Endometrial microvascular endothelial cells (primary cell): ENCODE results near the gene CWC27. TPM values are rescaled to one million over a fixed set of nuclear protein-coding genes. Genes with fewer than 3 reads are reported as not detected.

Experiments
- in situ Hi-C: cut with HindIII; loops from 2 replicates; pipeline ENCODE4 v1.10.0; 2017; ENCODE audit warnings: low sequenced_read_pairs, low pct_unique_long_range_greater_than_20kb; ENCODE audit errors: inconsistent ontology term
- total RNA-seq: library from RNA; depleted of rRNA; stranded (reverse); fragments of >200 nt; gene quantifications from one replicate; pipeline ENCODE4 v1.2.3, GENCODE V29; 2015; ENCODE audit errors: inconsistent ontology term

Gene CWC27
- total RNA-seq, 1 donor from 2014 or later: 12.4 TPM

DNA sequence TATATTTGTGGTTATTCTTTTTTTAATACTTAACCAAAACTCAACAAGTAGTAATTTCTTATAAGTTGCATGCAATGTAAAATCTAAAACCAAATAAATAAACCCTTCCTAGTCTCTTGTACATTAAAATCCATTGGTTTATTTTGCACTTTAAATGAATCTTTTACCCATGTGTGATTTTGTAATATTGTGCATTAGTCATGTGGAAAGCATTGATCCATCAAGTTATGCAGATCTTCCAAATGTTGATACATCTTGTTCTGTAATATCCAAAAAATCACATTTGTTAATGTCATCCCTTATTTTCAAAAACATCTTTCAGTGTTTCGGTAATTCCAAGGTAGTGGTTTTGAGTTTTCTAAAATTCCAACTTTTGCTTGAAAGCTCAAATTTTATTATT is 63.3 kb downstream of the CWC27 start:
- in situ Hi-C loops: no loop called here

- in situ Hi-C loops: no loop called here
Observed at GRCh38 chr5:64834037-64834436, 65.3 kb downstream of the CWC27 start.

- in situ Hi-C loops: no loop called here
Observed at GRCh38 chr5:64834611-64835010, 65.9 kb downstream of the CWC27 start.

DNA sequence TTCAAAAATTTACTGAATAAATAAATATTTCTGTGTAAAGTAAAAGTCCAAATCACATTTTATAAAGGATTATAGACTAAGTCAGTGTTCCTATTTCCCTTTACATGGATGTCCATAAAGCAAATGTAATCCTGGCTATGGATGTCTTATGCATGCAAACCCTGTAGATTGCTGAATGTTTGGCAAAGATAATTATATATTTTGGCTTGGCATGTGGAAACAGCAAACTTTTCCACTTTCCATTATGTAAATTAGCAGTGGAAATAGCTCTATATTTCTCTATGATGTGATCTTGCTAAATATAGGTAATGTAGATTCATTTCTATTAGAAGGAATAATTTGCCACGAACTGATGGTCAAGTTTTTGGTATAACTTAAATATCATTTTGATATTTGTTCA is 66.5 kb downstream of the CWC27 start:
- in situ Hi-C loops: no loop called here

DNA sequence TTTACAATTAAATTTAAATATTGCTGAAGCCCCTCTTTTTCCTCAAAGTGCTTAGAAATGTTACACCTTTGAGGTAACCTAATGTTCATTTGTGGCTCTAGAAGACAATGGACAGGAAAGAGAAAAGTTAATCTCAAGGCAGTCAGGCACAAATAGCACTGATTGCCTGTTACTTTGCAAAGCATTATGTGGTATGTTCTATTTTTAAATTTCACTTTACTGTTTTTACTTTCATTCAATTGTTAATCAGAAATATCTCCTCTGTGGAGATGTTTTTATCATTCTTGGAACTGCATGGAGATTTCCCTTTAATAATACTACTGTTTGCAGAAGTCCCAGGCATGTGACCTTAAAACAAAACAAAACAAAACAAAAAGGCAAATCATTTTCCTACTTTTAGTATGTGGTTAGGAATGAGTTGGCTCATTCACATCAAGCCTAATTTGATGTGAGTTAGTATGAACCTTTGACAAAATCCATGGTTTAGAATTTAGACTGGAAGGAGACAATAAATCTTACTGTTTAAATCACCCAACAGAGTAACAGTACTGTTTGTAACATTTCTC is 67.5 kb downstream of the CWC27 start:
- in situ Hi-C loops: no loop called here

DNA sequence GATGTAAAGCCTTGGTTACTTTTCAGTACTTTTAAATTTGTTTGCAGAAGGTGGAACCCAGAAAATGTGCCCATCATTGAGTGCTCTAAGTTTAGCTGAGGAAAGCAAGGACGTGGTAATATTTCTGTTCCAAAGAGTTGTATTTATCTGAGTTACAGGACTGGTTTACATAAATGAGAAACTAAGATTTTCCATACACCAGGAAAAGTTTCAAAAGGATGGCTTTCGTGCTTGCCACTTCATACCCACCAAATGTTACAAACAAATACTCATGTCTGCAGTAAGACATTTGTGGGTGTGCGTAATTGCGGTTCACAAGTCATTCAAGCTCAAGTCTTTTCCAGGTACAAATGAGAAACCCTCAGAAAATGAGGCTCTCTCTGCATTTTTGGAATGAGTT is 68.1 kb downstream of the CWC27 start:
- in situ Hi-C loops: no loop called here

- in situ Hi-C loops: no loop called here
Observed at GRCh38 chr5:64838376-64838775, 69.6 kb downstream of the CWC27 start.

DNA sequence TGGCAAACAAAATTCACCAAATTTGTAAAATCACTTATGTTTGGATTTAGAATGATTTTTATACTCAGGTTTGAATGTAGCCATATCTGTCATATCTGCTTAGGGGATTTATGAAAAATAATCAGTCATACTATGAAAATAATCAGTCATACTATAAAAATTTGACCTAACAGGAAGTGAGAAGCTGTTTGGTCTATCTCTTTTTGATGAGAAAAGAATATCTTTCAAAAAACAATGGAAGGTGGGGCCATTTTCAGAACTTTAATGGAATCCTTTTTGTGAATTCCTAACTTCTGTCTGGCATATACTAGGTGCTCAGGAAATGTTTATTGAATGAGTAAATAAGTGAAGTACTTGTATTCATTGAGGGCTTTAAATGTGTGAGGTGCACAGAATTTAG is 70.1 kb downstream of the CWC27 start:
- in situ Hi-C loops: no loop called here

- in situ Hi-C loops: no loop called here
Observed at GRCh38 chr5:64839936-64840335, 71.2 kb downstream of the CWC27 start.

- in situ Hi-C loops: no loop called here
Observed at GRCh38 chr5:64840958-64841357, 72.2 kb downstream of the CWC27 start.

GRCh38 chr5:64853777-64854176 is 85.0 kb downstream of the CWC27 start:
- in situ Hi-C loops: no loop called here

GRCh38 chr5:64854855-64855254 is 86.1 kb downstream of the CWC27 start:
- in situ Hi-C loops: no loop called here

- in situ Hi-C loops: no loop called here
Observed at GRCh38 chr5:64859881-64860280, 91.2 kb downstream of the CWC27 start.

- in situ Hi-C loops: no loop called here
Observed at GRCh38 chr5:64861281-64861680, 92.6 kb downstream of the CWC27 start.

- in situ Hi-C loops: no loop called here
Observed at GRCh38 chr5:64864171-64864570, 95.4 kb downstream of the CWC27 start.

DNA sequence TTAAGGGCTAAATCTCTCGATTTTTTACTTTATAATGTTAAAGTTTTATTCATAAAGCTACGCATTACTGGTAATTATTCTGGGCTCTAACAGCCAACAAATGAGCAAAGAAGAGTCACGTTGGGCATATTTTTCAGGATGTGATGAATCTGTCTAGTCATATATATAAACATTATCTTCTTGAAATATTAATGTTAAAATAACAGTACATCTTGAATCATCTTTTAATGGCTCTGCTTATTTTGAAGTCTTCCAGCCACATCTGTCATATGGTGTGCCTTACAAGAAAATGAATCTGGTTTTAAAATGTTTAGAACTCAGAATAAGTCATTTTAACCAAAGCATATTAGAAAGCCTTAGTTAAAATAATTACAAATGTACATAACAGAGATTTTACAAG is 96.9 kb downstream of the CWC27 start:
- in situ Hi-C loops: no loop called here

DNA sequence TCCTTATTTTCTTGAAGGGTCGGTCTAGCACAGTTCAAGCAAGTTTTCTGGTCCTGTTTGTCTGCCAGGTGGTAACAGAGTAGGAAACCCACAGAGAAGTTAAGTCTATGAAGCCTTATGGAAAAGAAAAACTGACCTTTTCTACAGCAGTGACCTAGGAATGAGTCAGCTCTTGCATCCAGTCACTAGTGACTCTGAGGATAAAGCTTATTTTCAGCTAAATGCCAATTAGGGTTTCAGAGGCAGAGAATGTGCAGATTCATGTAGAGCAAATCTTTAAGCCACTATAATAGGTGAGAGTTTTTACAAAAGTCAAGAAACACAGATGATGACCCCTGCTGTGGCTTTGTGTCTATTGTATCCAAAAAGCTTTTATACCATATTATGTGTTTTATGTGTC is 100.7 kb downstream of the CWC27 start:
- in situ Hi-C loops: no loop called here

DNA sequence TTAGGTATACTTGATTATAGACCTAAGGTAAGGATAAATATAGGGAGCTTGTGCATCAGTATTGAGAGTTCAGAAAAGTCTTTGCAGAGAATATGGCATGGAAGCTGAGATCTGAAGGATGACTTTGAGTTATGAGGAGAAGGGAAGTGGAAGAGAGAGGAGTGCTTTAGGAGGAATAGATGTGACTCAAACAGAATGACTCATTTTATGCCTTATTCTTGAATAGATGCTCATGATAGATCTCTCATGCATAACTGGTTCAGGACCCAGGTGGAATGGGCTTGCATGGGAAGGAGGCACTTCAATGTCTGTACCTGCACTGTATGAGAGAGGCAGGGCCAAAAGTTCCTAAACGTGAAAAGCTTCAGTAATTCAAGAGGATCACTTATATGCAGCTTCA is 103.3 kb downstream of the CWC27 start:
- in situ Hi-C loops: no loop called here

DNA sequence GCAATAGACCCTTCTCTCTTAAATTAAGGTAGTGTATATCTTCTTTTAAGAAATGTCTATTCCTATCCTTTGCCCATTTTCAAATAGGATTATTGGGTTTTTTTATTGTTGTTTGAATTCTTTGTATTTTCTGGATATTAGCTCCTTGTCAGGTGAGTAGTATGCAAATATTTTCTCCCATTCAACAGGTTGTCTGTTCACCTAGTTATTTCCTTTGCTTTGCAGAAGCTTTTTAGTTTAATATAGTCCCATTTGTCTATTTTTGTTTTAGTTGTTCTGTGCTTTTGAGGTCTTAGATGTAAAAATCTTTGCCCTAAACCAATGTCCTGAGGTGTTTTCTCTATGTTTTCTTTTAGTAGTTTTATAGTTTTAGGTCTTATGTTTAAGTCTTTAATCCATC is 104.7 kb downstream of the CWC27 start:
- in situ Hi-C loops: no loop called here

DNA sequence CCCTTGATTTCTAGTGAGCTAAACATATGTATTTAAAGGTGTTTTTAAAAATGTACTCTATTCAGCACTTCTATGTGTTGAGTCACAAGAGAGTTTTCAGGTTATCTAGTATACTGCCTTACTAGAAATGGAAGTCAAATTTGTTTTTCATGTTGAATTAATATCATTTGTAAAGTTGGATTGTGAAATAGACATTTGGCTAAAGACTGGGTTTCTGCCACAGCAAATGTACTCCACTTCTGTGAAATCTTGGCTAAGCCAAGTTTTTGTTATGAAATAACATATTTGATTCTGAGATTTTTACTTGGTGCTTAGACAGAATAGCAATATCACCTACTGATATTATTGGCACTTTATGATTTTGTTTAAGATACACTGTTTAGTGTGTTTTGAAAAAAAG is 106.0 kb downstream of the CWC27 start:
- in situ Hi-C loops: no loop called here

DNA sequence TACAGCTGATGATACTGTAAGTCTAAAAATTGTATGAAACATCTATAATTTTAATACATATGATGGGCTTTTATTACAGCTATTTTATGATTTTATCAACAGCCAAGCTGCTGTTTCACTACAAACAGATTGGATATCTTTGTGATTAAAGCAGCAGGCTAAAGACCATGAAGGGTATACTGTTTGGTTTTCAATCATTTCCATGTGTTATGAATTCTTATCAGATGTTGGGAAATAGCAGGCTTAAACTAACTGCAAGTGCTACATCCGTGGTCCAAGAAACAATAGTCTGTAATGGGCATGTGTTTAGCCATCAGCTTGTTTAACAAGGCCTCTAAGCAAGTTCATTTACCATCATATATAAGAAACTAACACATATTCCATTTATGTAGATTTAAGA is 107.5 kb downstream of the CWC27 start:
- in situ Hi-C loops: no loop called here

- in situ Hi-C loops: no loop called here
Observed at GRCh38 chr5:64880821-64881220, 112.1 kb downstream of the CWC27 start.
